ENCODE measurements around the gene USP10.

The USP10 gene

GRCh38 chr16:84827131-84827574 lies 127.4 kb downstream of the USP10 start:
- DNase-seq: no peak

DNA sequence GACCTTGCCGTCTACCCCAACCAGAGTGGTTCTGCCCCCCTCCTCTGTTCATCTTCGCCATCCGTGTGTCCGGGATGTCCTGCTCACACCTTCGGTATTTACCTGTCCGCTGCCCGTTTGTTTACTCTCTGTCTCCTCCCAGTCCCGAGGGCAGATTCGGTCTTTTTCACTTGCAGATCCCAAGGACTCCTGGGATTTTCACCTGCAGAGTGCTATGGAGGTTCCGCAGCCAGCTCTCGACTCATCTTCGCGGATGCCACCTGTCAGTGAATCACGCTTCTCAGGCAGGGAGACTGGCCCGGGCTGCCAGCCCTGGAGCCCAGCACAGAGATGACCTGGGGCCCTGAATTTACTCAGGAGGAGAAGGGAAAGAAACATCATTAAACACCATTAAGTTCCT lies 128.1 kb downstream of the USP10 start:
- DNase-seq: no peak

DNA sequence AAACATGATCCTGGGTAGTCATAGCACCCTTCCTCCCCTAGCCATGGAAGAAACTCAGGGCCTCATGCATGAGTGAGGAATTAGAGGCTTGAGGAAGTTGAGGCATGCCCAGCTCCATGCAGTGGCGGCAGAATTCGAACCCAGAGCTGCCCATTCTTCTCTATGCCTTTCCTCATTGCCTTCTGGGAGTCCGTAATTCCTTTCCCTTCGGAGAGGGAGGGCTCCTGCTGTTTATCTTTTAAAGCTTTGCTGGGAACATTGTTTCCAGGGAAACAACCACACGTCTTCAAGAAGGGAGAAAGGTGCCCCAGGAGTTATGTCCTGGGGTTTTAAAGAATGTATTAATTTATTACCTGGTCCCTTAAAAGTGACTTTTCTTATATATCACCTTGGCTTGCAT lies 128.5 kb downstream of the USP10 start:
- DNase-seq: no peak

All from central memory CD4-positive, alpha-beta T cell (primary cell).